Measurements from ENCODE around the gene ADAMTS3.

- TF ChIP-seq CTCF (optimal IDR thresholded peaks at IDR 0.05 in 1 of 3, IDR thresholded peaks at IDR 0.05 in 1 of 3, conservative IDR thresholded peaks at IDR 0.05 in 1 of 3; ENCODE audit: extremely low read depth in 1 of 3, insufficient read depth in 2 of 3, low read length in 3 of 3) (no peak), EZH2 (IDR thresholded peaks at IDR 0.05; ENCODE audit: low read length) (no peak)
Observed at GRCh38 chr4:72325215-72325614, 243.8 kb downstream of the ADAMTS3 start.

Measured in keratinocyte (primary cell).